Measurements from ENCODE around the gene PDZD7.

DNA sequence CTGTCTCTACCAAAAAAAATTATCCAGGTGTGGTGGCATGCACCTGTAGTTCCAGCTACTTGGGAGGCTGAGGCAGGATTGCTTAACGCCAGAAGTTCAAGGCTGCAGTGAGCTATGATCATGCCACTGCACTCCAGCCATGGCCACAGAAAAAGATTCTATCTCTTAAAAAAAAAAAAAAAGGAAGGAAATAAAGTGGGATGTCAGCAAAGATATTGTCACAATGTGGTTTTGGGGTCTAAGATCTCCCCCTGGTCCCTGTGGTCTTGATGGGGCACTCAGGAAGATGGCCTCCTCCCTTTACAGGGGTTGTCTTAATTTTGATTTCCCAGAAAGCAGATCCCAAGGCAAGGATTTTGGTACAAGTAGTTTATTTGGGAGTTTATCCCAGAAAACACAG, 23.4 kb upstream of the PDZD7 start:
- no peak for TF ChIP-seq FOXJ3 (CRISPR knock-in tag; IDR thresholded peaks at IDR 0.05)
- no peak for TF ChIP-seq GABPA (IDR thresholded peaks at IDR 0.05; ENCODE audit: low read depth)
- TF ChIP-seq TAF1 (IDR thresholded peaks at IDR 0.05; ENCODE audit: borderline replicate concordance, low read depth, low read length): no peak
